CD8-positive, alpha-beta memory T cell (primary cell): Measurements from ENCODE around the gene ACP7. TPM values are rescaled to one million over a fixed set of nuclear protein-coding genes. Genes with fewer than 3 reads are reported as not detected.
"Not testable (repeated sequence)": the region's sequence is repeated elsewhere in the genome, so short reads cannot be mapped to it uniquely, and the experiment has no call there.

Source experiments
- CTCF ChIA-PET: fragments of 350-600 bp; sonication (Branson Sonifier 250); formaldehyde crosslinking; loops from one replicate; lab custom pipeline; 2021; ENCODE audit warnings: antibody characterized with exemption; lab: Charles Lee
- POLR2A ChIA-PET: fragments of 350-600 bp; sonication (Branson Sonifier 250); formaldehyde crosslinking; loops from one replicate; lab custom pipeline; 2021; ENCODE audit warnings: antibody characterized with exemption; lab: Charles Lee
- DNase-seq, 5 donors: peaks; one replicate each; pipeline versions ENCODE4 v3.0.0 to v3.0.0-alpha.2; 2020 to 2022; ENCODE audit warnings: mixed read lengths in 1 of 5
- H3K27ac ChIP-seq: one replicate; pipeline ENCODE4 v1.7.0; 2013; ENCODE audit warnings: low read depth, mild to moderate bottlenecking, low read length, moderate library complexity
- H3K27me3 ChIP-seq: 2 replicates; pipeline ENCODE4 v1.7.0; 2013; ENCODE audit warnings: low read length, mild to moderate bottlenecking; ENCODE audit not compliant: insufficient read depth, poor library complexity, severe bottlenecking
- H3K36me3 ChIP-seq: 2 replicates; pipeline ENCODE4 v1.7.0; 2013; ENCODE audit warnings: mild to moderate bottlenecking, low read length, moderate library complexity; ENCODE audit not compliant: insufficient read depth
- H3K4me1 ChIP-seq: 2 replicates; pipeline ENCODE4 v1.7.0; 2013; ENCODE audit warnings: mild to moderate bottlenecking, low read length, moderate library complexity; ENCODE audit not compliant: insufficient read depth
- H3K4me3 ChIP-seq: 2 replicates; pipeline ENCODE4 v1.7.0; 2013; ENCODE audit warnings: mild to moderate bottlenecking, low read length
- H3K9me3 ChIP-seq: 2 replicates; pipeline ENCODE4 v1.7.0; 2013; ENCODE audit warnings: mild to moderate bottlenecking, low read length
- H3K27ac Mint-ChIP-seq, 8 donors: one replicate each; pipeline ENCODE4 v1.8.0; 2020 to 2021; ENCODE audit warnings: mixed read lengths in 8 of 8, mild to moderate bottlenecking in 6 of 8, inconsistent platforms in 3 of 8, moderate library complexity in 3 of 8
- H3K27me3 Mint-ChIP-seq, 2 donors: one replicate each; pipeline ENCODE4 v1.8.0; 2020 to 2021; ENCODE audit warnings: mixed read lengths in 2 of 2, mild to moderate bottlenecking in 1 of 2, moderate library complexity in 1 of 2
- H3K36me3 Mint-ChIP-seq, 3 donors: one replicate each; pipeline ENCODE4 v1.8.0; 2020 to 2021; ENCODE audit warnings: mixed read lengths in 3 of 3, inconsistent platforms in 1 of 3, mild to moderate bottlenecking in 1 of 3
- H3K4me1 Mint-ChIP-seq, 3 donors: one replicate each; pipeline ENCODE4 v1.8.0; 2020 to 2021; ENCODE audit warnings: mixed read lengths in 3 of 3, inconsistent platforms in 1 of 3, mild to moderate bottlenecking in 1 of 3
- H3K4me3 Mint-ChIP-seq, 7 donors: one replicate each; pipeline ENCODE4 v1.8.0; 2020 to 2021; ENCODE audit warnings: mixed read lengths in 7 of 7, mild to moderate bottlenecking in 6 of 7, moderate library complexity in 4 of 7, inconsistent platforms in 2 of 7
- H3K9me3 Mint-ChIP-seq, 5 donors: one replicate each; pipeline ENCODE4 v1.8.0; 2020 to 2022; ENCODE audit warnings: mixed read lengths in 5 of 5, mild to moderate bottlenecking in 3 of 5, moderate library complexity in 2 of 5, inconsistent platforms in 1 of 5
- polyA plus RNA-seq: library from polyadenylated mRNA; unstranded; fragments of 300-500 nt; fragmentation: Illumina TruSeq; gene quantifications from one replicate; pipeline ENCODE4 v1.2.3, GENCODE V29; 2021
- total RNA-seq, 2 experiments: library from RNA; stranded (reverse); gene quantifications; one replicate each; pipeline ENCODE4 v1.2.3, GENCODE V29; 2021

Gene ACP7
- total and polyA plus RNA-seq, 3 experiments from 2014 or later, result 0.22 TPM; not detected in 2

GRCh38 chr19:39111593-39112199, 27.5 kb downstream of the ACP7 start:
- Mint-ChIP-seq H3K4me1 (peaks cover 3 to 5% (median 4%) of the 10 kb centered on the region in 3 donors), H3K9me3 (no peaks in the 10 kb centered on the region), H3K4me3 (no peak overlapping the region), H3K27me3 (peaks cover 0 to 23% of the 10 kb centered on the region in 2 donors), H3K27ac (peak overlapping the region in 1 of 8 donors; percentile 6), H3K36me3 (no peaks in the 10 kb centered on the region)
- no peak overlapping the region for H3K4me3 ChIP-seq
- H3K27ac ChIP-seq, result no peak overlapping the region
- DNase-seq, result no peak
- H3K4me1 ChIP-seq, result no peaks in the 10 kb centered on the region
- H3K9me3 ChIP-seq, result no peaks in the 10 kb centered on the region
- no peaks in the 10 kb centered on the region for H3K27me3 ChIP-seq
- H3K36me3 ChIP-seq, result no peaks in the 10 kb centered on the region
- ChIA-PET CTCF (interaction anchor here (0.9 to 2.4 kb wide), 6 partner anchors 10 to 126 kb away, joined by 3 to 10 read pairs (median 4); no protein-coding TSS in a partner anchor), POLR2A (no interaction called here)

- Histone ChIP-seq H3K4me1 (no peaks in the 10 kb centered on the region), H3K9me3 (no peaks in the 10 kb centered on the region), H3K27ac (no peak overlapping the region), H3K36me3 (no peaks in the 10 kb centered on the region), H3K4me3 (no peak overlapping the region), H3K27me3 (no peaks in the 10 kb centered on the region)
- Mint-ChIP-seq H3K27me3 (peaks cover 0 to 23% of the 10 kb centered on the region in 2 donors), H3K36me3 (no peaks in the 10 kb centered on the region), H3K4me1 (peaks cover 3 to 5% (median 4%) of the 10 kb centered on the region in 3 donors), H3K9me3 (no peaks in the 10 kb centered on the region), H3K27ac (peak overlapping the region in 2 of 8 donors; percentile 6 to 91), H3K4me3 (no peak overlapping the region)
- no peak for DNase-seq
- POLR2A ChIA-PET, result no interaction called here
- CTCF ChIA-PET, result interaction anchor here (0.9 to 2.4 kb wide), 2 partner anchors 10 to 77 kb away, joined by 4 to 10 read pairs; no protein-coding TSS in a partner anchor
Observed at GRCh38 chr19:39112338-39112890, 28.2 kb downstream of the ACP7 start.

- H3K4me1 Mint-ChIP-seq, result peaks cover 3 to 5% (median 4%) of the 10 kb centered on the region in 3 donors
- no peaks in the 10 kb centered on the region for H3K4me1 ChIP-seq
- no peak for DNase-seq
- H3K36me3 Mint-ChIP-seq, result no peaks in the 10 kb centered on the region
- no peak overlapping the region for H3K4me3 Mint-ChIP-seq
- ChIA-PET POLR2A (no interaction called here), CTCF (no interaction called here)
- H3K36me3 ChIP-seq, result no peaks in the 10 kb centered on the region
- H3K9me3 Mint-ChIP-seq, result no peaks in the 10 kb centered on the region
- H3K27me3 ChIP-seq, result no peaks in the 10 kb centered on the region
- H3K9me3 ChIP-seq, result no peaks in the 10 kb centered on the region
- H3K27ac ChIP-seq, result no peak overlapping the region
- no peak overlapping the region for H3K27ac Mint-ChIP-seq
- H3K4me3 ChIP-seq, result no peak overlapping the region
- peaks cover 0 to 23% of the 10 kb centered on the region in 2 donors for H3K27me3 Mint-ChIP-seq
Observed at GRCh38 chr19:39113199-39113598, 29.0 kb downstream of the ACP7 start.

GRCh38 chr19:39115105-39115847, 31.1 kb downstream of the ACP7 start:
- ChIA-PET CTCF (interaction anchor here (1.8 kb wide), 1 partner anchor 71 kb away, joined by 3 read pairs; no protein-coding TSS in a partner anchor), POLR2A (no interaction called here)
- Mint-ChIP-seq H3K4me3 (no peak overlapping the region), H3K36me3 (no peaks in the 10 kb centered on the region), H3K27ac (no peak overlapping the region), H3K9me3 (no peaks in the 10 kb centered on the region), H3K27me3 (peaks cover 0 to 22% of the 10 kb centered on the region in 2 donors), H3K4me1 (peaks cover 3 to 5% (median 3%) of the 10 kb centered on the region in 3 donors)
- Histone ChIP-seq H3K9me3 (no peaks in the 10 kb centered on the region), H3K4me3 (no peak overlapping the region), H3K27ac (no peak overlapping the region), H3K4me1 (no peaks in the 10 kb centered on the region), H3K27me3 (no peaks in the 10 kb centered on the region), H3K36me3 (no peaks in the 10 kb centered on the region)
- no peak for DNase-seq

- CTCF ChIA-PET, H3K9me3 ChIP-seq, H3K4me3 Mint-ChIP-seq, H3K36me3 ChIP-seq, H3K27ac Mint-ChIP-seq, H3K27me3 ChIP-seq, H3K9me3 Mint-ChIP-seq, H3K4me1 ChIP-seq, H3K27ac ChIP-seq, H3K36me3 Mint-ChIP-seq, DNase-seq, H3K4me3 ChIP-seq, H3K4me1 Mint-ChIP-seq: not testable (repeated sequence)
- peaks cover 6 to 14% of the 10 kb centered on the region in 2 donors for H3K27me3 Mint-ChIP-seq
- POLR2A ChIA-PET, result interaction anchor here (0.7 kb wide), 1 partner anchor 727 kb away, joined by 3 read pairs; no protein-coding TSS in a partner anchor
Observed at GRCh38 chr19:39117023-39117422, 32.9 kb downstream of the ACP7 start.

GRCh38 chr19:39119830-39120229, 35.7 kb downstream of the ACP7 start:
- H3K4me3 Mint-ChIP-seq, result no peak overlapping the region
- DNase-seq, result no peak
- no peak overlapping the region for H3K4me3 ChIP-seq
- POLR2A ChIA-PET, result interaction anchor here (0.6 kb wide), 1 partner anchor 361 kb away, joined by 6 read pairs; the partner anchor contains the start of gene TIMM50
- H3K36me3 ChIP-seq, result no peaks in the 10 kb centered on the region
- CTCF ChIA-PET, result interaction anchor here (1.3 to 3.6 kb wide), 3 partner anchors 9 to 208 kb away, joined by 3 to 14 read pairs (median 6); no protein-coding TSS in a partner anchor
- H3K9me3 Mint-ChIP-seq, result no peaks in the 10 kb centered on the region
- H3K4me1 Mint-ChIP-seq, result peaks cover 6 to 12% (median 11%) of the 10 kb centered on the region in 3 donors
- no peaks in the 10 kb centered on the region for H3K36me3 Mint-ChIP-seq
- no peaks in the 10 kb centered on the region for H3K4me1 ChIP-seq
- no peak overlapping the region for H3K27ac ChIP-seq
- no peaks in the 10 kb centered on the region for H3K9me3 ChIP-seq
- H3K27me3 Mint-ChIP-seq, result peaks cover 3 to 6% of the 10 kb centered on the region in 2 donors
- H3K27ac Mint-ChIP-seq, result no peak overlapping the region
- no peaks in the 10 kb centered on the region for H3K27me3 ChIP-seq

GRCh38 chr19:39122934-39123731, 39.0 kb downstream of the ACP7 start:
- peaks cover 0 to 3% (median 0%) of the 10 kb centered on the region in 3 donors for H3K36me3 Mint-ChIP-seq
- peak overlapping the region in 3 of 7 donors; percentile 15 to 87 (median 44) for H3K4me3 Mint-ChIP-seq
- H3K9me3 Mint-ChIP-seq, result no peaks in the 10 kb centered on the region
- H3K27ac ChIP-seq, result no peak overlapping the region
- H3K27ac Mint-ChIP-seq, result peak overlapping the region in 1 of 8 donors; percentile 71
- CTCF ChIA-PET, result interaction anchor here (0.6 to 3.6 kb wide), 13 partner anchors 12 to 389 kb away, joined by 3 to 14 read pairs (median 5); partner anchors contain the start of genes GMFG and SAMD4B
- peaks cover 0 to 10% of the 10 kb centered on the region in 2 donors for H3K27me3 Mint-ChIP-seq
- DNase-seq, result no peak
- peaks cover 3% of the 10 kb centered on the region for H3K4me1 ChIP-seq
- no peaks in the 10 kb centered on the region for H3K27me3 ChIP-seq
- no peaks in the 10 kb centered on the region for H3K36me3 ChIP-seq
- peaks cover 24 to 43% (median 39%) of the 10 kb centered on the region in 3 donors for H3K4me1 Mint-ChIP-seq
- H3K4me3 ChIP-seq, result no peak overlapping the region
- H3K9me3 ChIP-seq, result no peaks in the 10 kb centered on the region
- POLR2A ChIA-PET, result no interaction called here
